HG02852 (cell line): ENCODE results near the gene DEPDC1B.
A peak's percentile ranks its signal among the peaks of the same experiment; 100 is the strongest.
"Not testable (repeated sequence)": the region's sequence is repeated elsewhere in the genome, so short reads cannot be mapped to it uniquely, and the experiment has no call there.

Experiments used
- ATAC-seq: cut with Tn5 transposase; IDR thresholded peaks from one replicate; pipeline ENCODE4 v1.9.1; 2021; ENCODE audit warnings: mild to moderate bottlenecking, moderate library complexity; ENCODE audit not compliant: unreplicated experiment

Gene DEPDC1B

GRCh38 chr5:60649288-60649917 is 50.6 kb downstream of the DEPDC1B start:
- ATAC-seq = peak; percentile 67

- ATAC-seq = no peak
Measured at GRCh38 chr5:60648175-60648574, 51.8 kb downstream of the DEPDC1B start.

- ATAC-seq = no peak
Measured at GRCh38 chr5:60640901-60641300, 59.1 kb downstream of the DEPDC1B start.

GRCh38 chr5:60639544-60639943 is 60.4 kb downstream of the DEPDC1B start:
- no peak for ATAC-seq

- no peak for ATAC-seq
Measured at GRCh38 chr5:60638300-60638699, 61.7 kb downstream of the DEPDC1B start.

- no peak for ATAC-seq
Measured at GRCh38 chr5:60636644-60637043, 63.3 kb downstream of the DEPDC1B start.

- no peak for ATAC-seq
Measured at GRCh38 chr5:60636001-60636400, 64.0 kb downstream of the DEPDC1B start.

GRCh38 chr5:60634051-60634450 is 65.9 kb downstream of the DEPDC1B start:
- no peak for ATAC-seq

- ATAC-seq = no peak
Measured at GRCh38 chr5:60633341-60633740, 66.6 kb downstream of the DEPDC1B start.

GRCh38 chr5:60632153-60632552 is 67.8 kb downstream of the DEPDC1B start:
- no peak for ATAC-seq

GRCh38 chr5:60630836-60631235 is 69.1 kb downstream of the DEPDC1B start:
- ATAC-seq = no peak

GRCh38 chr5:60630179-60630578 is 69.8 kb downstream of the DEPDC1B start:
- no peak for ATAC-seq

- ATAC-seq = not testable (repeated sequence)
Measured at GRCh38 chr5:60624875-60625274, 75.1 kb downstream of the DEPDC1B start.

GRCh38 chr5:60620752-60621151 is 79.2 kb downstream of the DEPDC1B start:
- not testable (repeated sequence) for ATAC-seq

- ATAC-seq = no peak
Measured at GRCh38 chr5:60613826-60614225, 86.1 kb downstream of the DEPDC1B start.

- ATAC-seq = no peak
Measured at GRCh38 chr5:60611099-60611740, 88.7 kb downstream of the DEPDC1B start.

GRCh38 chr5:60604771-60605170 is 95.2 kb downstream of the DEPDC1B start:
- no peak for ATAC-seq

- peak; percentile 62 for ATAC-seq
Measured at GRCh38 chr5:60598424-60598823, 101.5 kb downstream of the DEPDC1B start.

GRCh38 chr5:60597572-60598320 is 102.2 kb downstream of the DEPDC1B start:
- ATAC-seq = peak; percentile 81

GRCh38 chr5:60594715-60595477 is 105.1 kb downstream of the DEPDC1B start:
- ATAC-seq = no peak

- no peak for ATAC-seq
Measured at GRCh38 chr5:60590172-60590571, 109.8 kb downstream of the DEPDC1B start.
